ENCODE data around the gene DMGDH.

Gene DMGDH

DNA sequence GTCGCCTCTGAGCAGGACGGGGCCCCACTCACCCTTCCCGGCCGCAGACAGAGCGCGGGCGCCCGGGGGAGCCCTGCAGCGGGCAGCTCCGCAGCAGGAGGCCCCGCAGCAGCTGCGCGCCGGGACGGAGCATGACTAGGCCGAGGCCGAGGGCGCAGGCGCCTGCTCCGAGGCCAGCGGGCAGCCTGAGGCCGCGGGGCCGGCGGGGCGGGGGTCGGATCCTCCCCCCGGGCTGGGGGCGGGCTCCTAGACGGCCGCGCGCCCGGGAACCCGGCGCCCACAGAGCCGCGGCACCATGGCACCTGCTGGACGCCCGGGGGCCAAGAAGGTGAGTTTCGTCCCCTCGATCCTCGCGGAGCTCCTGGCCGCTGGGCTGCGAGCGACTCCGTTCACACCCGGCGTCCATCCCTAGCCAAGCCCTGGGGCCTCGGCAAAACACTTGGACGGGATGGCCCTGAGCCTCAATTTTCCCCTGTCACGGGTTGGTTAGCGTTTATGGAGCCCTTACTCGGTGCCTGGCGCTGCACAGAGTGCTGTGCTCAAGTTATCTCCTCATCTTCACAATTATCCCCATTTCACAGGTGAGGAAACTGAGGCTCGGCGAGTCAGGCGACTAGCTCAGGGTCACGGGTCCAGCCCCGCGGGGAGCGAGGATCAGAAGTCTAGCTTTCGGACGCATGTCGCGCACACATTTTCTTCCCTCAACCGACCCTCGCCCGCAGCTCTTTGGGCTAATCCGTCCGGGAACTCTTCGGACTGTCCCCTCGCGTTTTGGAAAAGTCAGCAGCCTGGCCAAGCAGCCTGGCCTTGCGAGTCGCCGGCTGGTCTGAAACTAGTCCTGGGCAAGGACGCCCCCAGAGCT lies at the start of gene DMGDH, which contains the start of gene BHMT2:
Gene DMGDH, minus strand, starts transcription at position 187 of the 862 bp plus-strand sequence. Its CDS starts 54 bp downstream, at position 133.
Gene BHMT2, plus strand, starts transcription at position 280 of the 862 bp plus-strand sequence. Its CDS starts 16 bp downstream, at position 296.
- DNase-seq (ENCODE audit: low read depth in 2 of 2), result no peak

DNA sequence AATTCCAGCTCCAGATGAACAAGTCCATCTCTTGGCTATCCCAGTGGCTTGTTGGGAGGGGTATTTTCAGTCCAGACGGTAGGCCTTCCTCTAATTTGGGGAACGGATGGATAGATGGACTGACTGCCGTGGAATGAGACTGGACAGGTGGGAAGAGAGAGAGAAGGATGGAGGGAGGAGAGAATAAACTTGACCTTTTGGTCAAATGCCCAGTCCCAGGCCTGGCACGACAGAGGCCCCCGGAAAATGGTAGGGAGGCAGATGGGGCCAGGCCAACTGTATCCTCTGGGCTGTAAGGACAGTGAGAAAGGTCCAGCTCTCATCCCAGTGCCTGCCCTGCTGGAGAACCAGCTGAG lies 43.2 kb upstream of the DMGDH start:
- no peak for DNase-seq (ENCODE audit: low read depth in 2 of 2)

DNA sequence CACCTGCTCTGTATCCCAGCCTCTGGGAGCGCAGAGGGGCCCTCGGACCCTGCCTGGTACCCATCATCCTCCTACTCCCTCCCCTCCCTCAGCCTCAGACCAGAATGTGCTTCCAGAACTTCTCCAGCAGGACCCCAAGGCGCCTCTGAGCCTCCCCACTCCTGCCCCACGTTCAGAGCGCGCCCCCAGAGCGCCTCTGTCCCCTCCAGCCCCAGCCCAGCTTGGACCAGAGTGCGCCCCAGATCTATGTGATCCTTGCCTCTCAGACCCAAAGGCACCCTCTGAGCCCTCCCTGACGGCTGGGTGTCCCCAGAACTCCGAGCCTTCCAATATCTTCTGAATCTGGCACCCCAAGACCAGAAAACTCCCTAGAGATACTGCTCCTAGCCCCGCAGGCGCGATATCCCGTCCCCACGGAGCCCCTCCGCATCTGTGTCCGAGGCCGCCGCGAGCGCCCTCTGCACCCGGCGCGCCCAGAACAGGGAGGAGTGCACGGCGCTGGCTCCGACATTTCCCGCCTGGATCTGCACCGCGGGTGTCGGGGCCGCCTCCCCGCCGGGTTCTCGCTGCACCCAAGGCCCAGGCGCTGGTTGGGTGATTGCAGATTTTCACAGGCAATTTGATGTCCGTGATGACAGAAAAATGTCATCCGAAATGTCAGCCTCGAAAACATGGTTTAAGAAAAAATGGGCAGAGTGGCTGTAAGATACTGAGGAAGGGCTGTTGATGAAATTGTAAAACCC lies 42.7 kb upstream of the DMGDH start:
- DNase-seq (ENCODE audit: low read depth in 2 of 2), result no peak

DNA sequence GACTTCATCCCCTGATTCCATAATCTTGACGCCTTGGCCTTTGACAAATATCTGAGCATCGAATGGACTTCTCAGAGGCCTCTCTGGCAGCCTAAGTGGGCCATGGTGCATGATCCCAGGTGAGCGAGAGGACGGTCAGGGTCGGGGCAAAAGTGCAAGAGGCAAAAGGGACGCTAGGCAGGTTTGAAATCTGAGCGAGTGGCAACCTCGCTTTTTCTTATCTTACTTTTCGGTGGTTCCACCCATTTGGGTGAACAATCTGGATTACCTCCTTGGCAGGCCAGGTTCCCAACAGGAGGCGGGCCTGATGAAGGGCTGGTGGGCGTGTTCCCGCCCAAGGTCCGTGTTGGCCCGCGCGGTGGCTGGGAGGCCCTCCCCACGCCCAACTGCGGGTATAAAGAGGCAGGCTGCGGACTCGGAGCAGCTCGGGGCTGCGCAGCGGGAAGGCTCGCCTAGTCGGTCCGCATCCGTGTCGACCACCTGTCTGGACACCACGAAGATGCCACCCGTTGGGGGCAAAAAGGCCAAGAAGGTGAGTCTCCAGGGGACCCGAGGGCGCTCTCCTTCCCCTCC lies 42.0 kb upstream of the DMGDH start, which contains the start of gene BHMT:
Gene BHMT, plus strand, starts transcription at position 423 of the 573 bp plus-strand sequence. Its CDS starts 77 bp downstream, at position 500.
- DNase-seq (ENCODE audit: low read depth in 2 of 2), result no peak

DNA sequence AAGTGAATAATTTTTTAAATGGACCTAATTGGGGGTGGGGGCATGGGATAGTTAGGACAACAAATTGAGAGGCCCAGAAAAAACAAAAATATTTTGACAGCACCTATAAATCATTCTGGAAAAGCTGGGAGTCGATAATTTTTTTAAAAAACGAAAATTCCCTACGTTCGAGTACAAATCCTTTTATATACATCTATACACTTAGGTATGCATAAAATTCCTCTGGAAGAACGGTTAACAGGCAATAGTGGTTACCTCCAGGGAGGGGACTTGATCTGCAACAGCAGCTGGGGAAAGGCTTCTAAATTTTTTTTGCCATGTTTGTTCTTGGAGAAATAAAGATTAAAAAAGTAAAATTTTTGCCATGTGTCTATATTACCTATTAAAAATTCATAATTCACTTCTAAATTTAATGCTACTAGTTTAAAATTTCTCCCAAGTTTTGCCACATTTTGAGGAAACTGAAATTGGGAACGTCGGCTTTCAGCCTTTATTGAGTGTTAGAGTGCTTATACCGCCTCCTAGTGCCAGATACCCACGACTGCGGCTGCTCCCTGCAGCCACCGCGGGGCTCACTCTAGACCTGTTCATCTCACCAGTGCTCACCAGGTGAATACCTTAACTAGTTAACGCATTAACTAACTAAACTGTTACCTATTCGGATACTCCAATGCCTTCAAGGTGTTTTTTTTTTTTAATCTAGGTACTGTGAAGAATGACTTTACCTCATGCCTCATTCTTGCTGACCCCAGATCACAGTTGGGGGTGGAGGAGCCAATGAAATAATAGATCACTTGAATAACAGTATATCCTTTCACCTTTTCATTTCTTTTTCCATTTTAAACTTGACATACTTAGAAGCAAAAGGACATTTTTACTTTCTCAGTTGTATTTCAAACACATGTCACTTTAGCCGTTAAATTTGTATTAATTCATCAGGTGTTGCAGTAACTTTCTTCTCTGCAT lies 40.3 kb upstream of the DMGDH start:
- DNase-seq (ENCODE audit: low read depth in 2 of 2), result no peak

DNA sequence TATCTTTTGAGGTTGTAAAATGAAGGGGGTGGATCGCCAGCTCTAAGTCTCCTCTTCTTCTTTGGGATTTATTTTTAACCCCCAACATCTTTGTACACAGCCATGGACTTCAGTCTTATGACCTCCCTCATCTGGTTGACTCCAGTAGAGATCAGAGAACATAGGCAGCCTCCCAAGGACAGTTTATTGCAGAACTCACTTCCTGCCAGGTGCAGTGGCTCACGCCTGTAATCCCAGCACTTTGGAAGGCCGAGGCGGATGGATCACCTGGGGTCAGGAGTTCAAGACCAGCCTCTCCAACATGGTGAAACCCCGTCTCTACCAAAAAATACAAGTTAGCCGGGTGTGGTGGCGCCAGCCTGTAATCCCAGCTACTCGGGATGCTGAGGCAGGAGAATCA lies 39.3 kb upstream of the DMGDH start:
- DNase-seq (ENCODE audit: low read depth in 2 of 2), result no peak

DNA sequence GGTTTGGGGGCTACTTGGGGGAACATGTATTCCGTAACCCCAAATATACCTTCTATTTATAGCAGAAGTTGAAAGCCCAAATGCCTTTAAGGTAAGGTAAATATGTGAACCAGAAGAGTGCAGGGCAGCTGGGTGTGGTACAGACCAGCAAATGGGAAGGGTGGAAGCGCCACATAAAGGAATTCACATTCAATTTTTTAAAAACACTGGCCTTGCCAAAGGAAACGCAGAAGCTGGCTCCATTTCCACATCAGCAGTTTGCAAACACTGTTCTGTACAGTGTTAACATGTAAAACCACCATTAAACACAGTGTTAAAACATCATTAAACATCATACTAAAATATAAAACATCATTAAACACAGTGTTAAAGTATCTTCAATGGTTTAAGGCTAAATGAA lies 38.6 kb upstream of the DMGDH start:
- DNase-seq (ENCODE audit: low read depth in 2 of 2), result no peak

DNA sequence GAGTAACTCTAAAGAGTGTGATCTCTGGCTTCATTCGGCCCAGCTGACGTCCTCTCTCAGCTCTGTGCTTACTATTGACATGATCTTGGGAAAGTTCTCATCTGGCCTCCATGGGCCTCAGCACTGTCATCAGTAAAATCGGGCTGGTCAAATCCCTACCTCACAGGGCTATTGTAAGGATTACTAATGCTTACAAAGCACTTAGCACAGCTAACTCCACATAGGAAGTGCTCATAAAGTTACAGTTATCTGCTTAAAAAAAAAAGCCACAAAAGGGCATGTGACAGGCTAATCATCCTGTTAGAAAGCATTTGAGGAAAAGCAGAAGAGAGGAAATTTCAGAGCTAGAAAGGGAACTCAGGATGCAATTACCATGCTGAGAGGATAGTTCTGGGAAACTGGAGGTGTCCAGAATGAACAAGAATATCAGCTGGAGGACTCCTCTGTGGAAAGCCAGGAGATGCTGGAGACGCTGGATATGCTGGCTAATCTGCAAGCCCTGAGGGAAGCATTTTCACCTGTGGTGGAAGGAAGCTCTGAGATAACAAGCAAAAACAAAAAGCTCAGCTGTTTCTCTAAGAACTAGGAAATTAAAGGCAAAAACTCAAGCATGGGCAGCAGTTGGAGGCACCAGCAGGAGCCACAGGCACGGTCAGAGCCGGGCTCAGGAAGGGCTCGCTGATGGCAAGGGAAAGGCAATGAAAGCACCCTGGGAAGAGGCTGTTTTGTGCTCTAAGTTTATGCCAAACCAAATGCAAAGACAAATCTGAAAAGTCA lies 37.7 kb upstream of the DMGDH start:
- DNase-seq (ENCODE audit: low read depth in 2 of 2), result no peak

DNA sequence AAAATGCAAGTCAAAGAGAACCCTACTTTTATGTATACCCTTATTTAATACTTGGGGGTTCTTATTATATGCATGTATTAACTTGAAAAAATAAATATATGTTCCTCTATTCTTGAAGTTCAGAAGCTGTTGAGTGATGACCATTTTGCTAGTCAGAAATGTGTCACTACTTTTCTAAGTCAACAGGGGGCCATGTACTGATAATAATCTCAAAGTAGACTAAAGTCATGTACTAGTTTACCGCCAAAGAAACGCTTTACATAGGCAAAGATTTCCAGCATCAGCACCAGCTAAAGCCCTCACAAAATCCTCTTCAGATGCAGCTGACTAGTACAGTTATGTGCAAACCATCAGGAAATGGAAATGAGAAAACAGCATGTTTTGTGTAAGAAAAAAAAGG lies 36.4 kb upstream of the DMGDH start:
- no peak for DNase-seq (ENCODE audit: low read depth in 2 of 2)

DNA sequence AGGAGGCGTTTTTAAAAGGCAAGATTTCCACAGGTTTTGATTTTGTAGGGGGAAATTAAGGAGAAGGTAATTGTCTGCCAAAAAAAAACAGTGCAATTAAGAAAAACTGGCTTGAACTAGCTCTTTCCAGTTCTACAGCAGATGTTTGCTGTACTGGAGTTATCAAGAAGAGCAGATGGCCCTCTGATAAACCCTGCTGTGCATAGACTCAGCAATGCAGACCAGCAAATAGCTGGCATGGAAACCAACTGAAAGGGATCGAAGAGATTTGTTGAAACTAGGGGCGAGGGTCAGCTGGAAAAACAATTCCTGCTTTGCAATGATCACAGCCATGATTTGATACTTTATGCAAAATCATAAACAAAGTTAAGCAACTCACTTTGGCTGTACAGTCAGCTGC lies 24.3 kb upstream of the DMGDH start:
- DNase-seq (ENCODE audit: low read depth in 2 of 2), result no peak

DNA sequence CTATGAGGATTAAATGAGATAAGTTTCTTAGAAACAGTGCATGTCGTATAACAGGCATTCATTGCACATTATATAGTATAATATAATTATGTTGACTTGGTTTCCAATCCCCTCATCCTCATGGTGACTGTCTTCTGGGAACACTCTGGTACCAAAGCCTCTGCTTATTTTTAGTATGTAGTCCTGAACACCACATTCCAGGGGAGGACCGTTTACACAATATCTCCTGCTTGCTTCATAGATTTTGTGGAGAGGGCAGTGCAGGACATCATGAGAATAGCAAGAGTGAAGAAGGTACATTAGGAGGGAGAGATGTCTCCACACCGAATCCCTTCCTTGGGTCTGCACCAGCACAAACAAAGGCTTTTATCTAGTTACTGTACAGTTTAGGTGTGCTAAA lies 21.6 kb upstream of the DMGDH start:
- DNase-seq (ENCODE audit: low read depth in 2 of 2), result no peak

DNA sequence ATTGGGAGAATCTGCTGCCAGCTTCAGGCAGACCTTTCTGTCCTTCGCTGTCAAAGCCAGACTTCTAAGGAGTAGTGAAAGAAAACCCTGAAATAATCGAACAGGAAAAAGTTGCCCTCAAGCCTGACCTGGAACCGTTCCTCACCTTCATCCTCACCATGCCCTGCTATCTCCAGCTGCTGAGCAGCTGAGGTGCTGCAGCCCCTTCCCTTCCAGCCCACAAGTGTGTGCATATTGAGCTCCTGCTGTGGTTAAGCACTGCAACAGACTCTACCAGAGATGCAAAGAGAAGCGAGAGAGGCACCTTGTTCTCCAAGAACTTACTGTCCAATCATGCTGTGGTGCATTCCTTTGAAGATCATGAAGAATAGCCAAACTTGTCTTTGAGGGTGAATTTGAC lies 19.0 kb upstream of the DMGDH start:
- DNase-seq (ENCODE audit: low read depth in 2 of 2), result no peak

DNA sequence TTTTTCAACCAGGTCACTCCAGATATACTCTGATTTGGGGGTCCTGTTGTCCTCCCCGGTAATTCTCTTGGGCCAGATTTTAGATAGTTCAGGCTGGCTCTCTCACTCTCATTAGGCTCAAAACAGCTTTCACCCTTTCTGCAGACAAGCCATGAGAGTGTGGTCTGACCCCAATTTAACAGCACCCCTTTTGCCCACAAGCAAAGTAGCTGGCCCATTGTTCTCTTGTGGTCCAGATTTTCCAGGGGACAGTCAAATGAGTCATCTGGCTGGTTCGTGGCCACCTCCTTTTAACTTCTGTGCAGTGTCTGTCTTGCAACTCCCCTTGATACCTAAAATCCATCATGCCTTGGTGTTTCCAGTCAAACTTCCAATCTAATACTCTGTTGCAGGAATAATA lies 16.6 kb upstream of the DMGDH start:
- no peak for DNase-seq (ENCODE audit: low read depth in 2 of 2)

DNA sequence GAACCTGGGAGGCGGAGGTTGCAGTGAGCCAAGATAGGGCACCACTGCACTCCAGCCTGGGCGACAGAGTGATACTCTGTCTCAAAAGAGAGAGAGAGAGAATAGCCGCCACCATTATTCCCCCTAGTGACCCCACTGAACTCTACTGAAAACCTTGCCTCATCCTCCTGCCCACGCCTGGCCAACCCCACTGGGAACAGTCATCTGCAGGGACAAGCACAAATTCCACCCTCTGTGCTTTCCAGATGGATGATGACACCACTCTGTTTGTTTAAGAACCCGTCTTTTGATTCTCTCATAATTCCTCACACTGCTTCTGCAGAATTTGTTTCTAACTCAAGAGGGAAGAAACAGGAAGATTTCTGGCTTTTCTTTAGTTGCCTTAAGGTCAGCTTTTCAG lies 12.3 kb upstream of the DMGDH start:
- DNase-seq (ENCODE audit: low read depth in 2 of 2), result no peak

DNA sequence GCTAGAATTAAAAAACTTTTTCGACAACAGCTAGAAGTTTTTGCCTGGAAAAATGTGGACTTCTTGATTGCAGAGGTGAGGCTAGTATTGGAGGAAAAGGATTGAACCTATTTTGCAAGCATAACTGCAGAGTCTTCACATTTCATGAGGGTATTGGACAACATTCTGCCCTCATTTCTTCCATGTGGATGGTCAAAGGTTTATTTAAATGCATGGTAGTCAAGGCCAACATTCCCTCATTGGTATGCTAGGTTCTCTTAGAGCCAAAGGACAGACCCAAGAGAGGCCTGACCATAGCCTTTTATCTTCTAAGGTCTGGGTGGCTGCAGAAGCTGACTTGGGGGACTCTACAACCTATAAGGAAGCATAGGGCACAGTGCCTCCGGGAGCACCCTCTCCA lies 11.3 kb upstream of the DMGDH start:
- no peak for DNase-seq (ENCODE audit: low read depth in 2 of 2)

DNA sequence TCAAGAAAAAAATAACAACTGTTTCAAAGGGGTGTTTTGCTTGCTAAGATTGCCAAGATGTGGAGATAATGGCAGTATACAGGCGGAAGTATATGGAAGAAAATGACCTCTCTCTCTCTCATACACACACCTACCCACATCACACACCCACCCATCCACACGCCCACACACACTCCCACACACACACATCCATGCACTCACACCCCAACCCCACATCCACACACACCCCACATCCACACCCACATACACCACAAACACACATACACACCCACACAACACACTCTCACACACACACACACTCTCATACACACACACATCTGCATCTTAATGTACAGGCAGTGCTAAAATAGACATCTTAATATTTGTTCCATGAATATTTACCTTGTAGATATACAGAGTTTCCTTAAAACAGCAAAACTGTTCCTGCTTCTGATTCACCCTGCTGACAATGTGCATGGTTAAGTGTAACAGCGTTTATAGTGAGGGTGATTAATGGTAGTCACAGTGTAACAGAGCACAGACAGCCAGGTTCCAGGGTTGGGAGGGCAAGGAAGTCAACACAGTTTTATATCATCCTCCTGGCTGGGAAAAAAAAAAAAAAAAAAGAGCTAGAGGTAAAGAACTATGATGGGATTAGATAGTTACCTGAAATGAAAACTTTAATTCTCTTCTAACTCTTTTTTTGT lies 8.3 kb upstream of the DMGDH start:
- no peak for DNase-seq (ENCODE audit: low read depth in 2 of 2)

DNA sequence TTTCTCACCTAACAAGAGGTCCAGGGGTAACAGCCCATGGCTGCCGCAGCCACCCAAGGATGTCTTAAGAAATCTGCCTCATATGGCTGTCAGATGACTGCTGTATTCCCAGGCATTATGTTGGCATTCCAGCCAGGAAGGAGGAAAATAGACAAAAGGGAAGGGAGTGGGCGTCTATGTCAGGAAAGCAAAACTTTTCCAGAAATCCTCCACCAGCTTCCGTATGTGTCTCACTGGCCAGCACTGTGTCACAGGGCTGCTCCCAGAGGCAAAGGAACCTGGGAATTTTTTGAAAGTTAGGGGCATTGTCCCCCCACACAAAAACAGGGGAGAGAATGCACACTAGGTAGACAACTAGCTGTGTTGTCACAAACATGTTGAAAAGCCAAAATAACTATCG lies 7.3 kb upstream of the DMGDH start:
- DNase-seq (ENCODE audit: low read depth in 2 of 2), result no peak

DNA sequence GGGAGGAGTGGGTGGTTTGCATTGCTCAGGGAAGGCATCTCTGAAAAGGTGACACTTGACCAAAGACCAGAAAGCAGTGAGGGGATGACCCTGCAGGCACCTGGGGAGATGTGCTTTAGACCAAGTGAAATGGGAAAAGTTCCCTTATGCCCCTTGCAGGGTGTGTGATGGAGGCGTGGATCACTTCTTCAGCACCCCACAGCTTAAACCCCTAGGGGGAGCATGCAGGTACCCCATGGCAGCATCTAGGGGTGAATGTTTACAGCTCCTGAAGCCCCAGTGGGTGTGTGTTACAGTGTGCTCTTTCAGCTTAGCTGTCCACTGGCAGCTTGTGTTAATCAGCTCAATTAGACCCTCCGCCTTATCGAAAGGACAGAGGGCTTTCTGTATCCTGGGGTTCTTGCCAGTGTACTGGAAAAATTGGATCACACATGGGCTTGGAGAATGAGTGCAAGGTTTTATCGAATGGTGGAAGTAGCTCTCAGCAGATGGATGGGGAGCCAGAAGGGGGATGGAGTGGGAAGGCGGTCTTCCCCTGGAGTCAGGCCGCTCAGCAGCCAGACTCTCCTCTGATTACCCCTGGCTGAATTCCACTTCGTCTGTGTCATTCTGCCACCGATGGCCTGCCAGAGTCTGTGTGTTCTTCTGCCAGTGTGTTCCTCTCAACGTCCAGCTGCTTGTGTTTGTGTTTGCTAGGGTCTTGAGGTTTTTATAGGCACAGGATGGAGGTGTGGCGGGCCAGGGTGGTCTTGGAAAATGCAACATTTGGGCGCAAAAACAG lies 6.4 kb upstream of the DMGDH start:
- no peak for DNase-seq (ENCODE audit: low read depth in 2 of 2)

DNA sequence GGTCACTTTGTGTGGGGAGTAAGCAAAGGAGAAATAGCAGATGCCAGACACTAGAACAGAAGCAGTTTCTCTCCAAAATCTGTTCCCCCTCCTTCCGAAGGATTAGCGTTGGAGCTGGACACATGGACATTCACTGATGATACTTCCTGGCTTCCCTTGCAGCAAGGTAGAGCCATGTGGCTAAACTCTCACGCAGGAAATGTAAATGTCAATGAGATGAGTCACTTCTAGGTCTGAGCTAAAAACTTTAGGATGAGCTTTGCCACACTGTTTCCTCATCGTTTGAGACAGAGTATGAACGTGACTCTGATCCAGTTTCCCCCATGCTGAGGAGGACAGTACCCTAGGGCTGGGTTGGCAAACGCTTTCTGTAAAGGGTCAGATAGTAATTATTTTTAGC lies 5.2 kb upstream of the DMGDH start:
- peak in 1 of 2 experiments; percentile 23 for DNase-seq (ENCODE audit: low read depth in 2 of 2)
